H9 (cell line): ENCODE data around the gene LRP1. TPM values are rescaled to one million over a fixed set of nuclear protein-coding genes. Genes with fewer than 3 reads are reported as not detected.
A peak's percentile ranks its signal among the peaks of the same experiment; 100 is the strongest.

Experiments used
- DNase-seq: peaks from one replicate; pipeline ENCODE4 v3.0.0-alpha.2; 2017
- H2AFZ ChIP-seq: one replicate; pipeline ENCODE4 v1.6.1; 2013; ENCODE audit warnings: mild to moderate bottlenecking, low read length, control low read depth, moderate library complexity
- H2AK5ac ChIP-seq: 2 replicates; pipeline ENCODE4 v1.6.1; 2013; ENCODE audit warnings: low read length, control low read depth, mixed read lengths; ENCODE audit not compliant: insufficient read length
- H2BK120ac ChIP-seq: one replicate; pipeline ENCODE4 v1.6.1; 2013; ENCODE audit warnings: low read depth, mild to moderate bottlenecking, low read length, control low read depth, inconsistent platforms; ENCODE audit not compliant: poor library complexity, severe bottlenecking
- H2BK12ac ChIP-seq: 2 replicates; pipeline ENCODE4 v1.6.1; 2013; ENCODE audit warnings: low read length, control low read depth, mixed read lengths, low read depth; ENCODE audit not compliant: insufficient read length
- H2BK15ac ChIP-seq: 2 replicates; pipeline ENCODE4 v1.6.1; 2013; ENCODE audit warnings: low read depth, low read length, control low read depth
- H2BK20ac ChIP-seq: one replicate; pipeline ENCODE4 v1.6.1; 2013; ENCODE audit warnings: low read depth, mild to moderate bottlenecking, low read length, control low read depth, inconsistent platforms; ENCODE audit not compliant: poor library complexity, severe bottlenecking
- H2BK5ac ChIP-seq: 2 replicates; pipeline ENCODE4 v1.6.1; 2013; ENCODE audit warnings: low read length, control low read depth, mixed read lengths; ENCODE audit not compliant: insufficient read length
- H3K14ac ChIP-seq: 2 replicates; pipeline ENCODE4 v1.6.1; 2013; ENCODE audit warnings: low read length, control low read depth; ENCODE audit not compliant: insufficient read depth
- H3K18ac ChIP-seq: 2 replicates; pipeline ENCODE4 v1.6.1; 2013; ENCODE audit warnings: low read depth, mild to moderate bottlenecking, mixed read lengths, low read length, control low read depth; ENCODE audit not compliant: insufficient read length
- H3K23ac ChIP-seq: 2 replicates; pipeline ENCODE4 v1.6.1; 2013; ENCODE audit warnings: low read length, control low read depth, mixed read lengths, low read depth; ENCODE audit not compliant: insufficient read length
- H3K23me2 ChIP-seq: 2 replicates; pipeline ENCODE4 v1.6.1; 2013; ENCODE audit warnings: low read depth, mild to moderate bottlenecking, mixed read lengths, low read length, control low read depth; ENCODE audit not compliant: insufficient read length, poor library complexity, severe bottlenecking
- H3K27ac ChIP-seq: 2 replicates; pipeline ENCODE4 v1.5.1; 2013; ENCODE audit warnings: low read length, control low read depth, mixed read lengths, low read depth; ENCODE audit not compliant: insufficient read length
- H3K27me3 ChIP-seq: 2 replicates; pipeline ENCODE4 v1.6.1; 2013; ENCODE audit warnings: low read length, control low read depth, inconsistent platforms; ENCODE audit not compliant: insufficient read depth
- H3K4ac ChIP-seq: 2 replicates; pipeline ENCODE4 v1.6.1; 2013; ENCODE audit warnings: low read depth, mild to moderate bottlenecking, control low read depth, inconsistent platforms, low read length, moderate library complexity
- H3K4me1 ChIP-seq: 2 replicates; pipeline ENCODE4 v1.6.1; 2013; ENCODE audit warnings: low read length, control low read depth, inconsistent platforms; ENCODE audit not compliant: insufficient read depth
- H3K4me2 ChIP-seq: 2 replicates; pipeline ENCODE4 v1.6.1; 2013; ENCODE audit warnings: low read length, control low read depth, mixed read lengths; ENCODE audit not compliant: insufficient read length, insufficient read depth
- H3K56ac ChIP-seq: 2 replicates; pipeline ENCODE4 v1.6.1; 2013; ENCODE audit warnings: low read depth, mild to moderate bottlenecking, mixed read lengths, low read length, control low read depth; ENCODE audit not compliant: insufficient read length
- H3K79me1 ChIP-seq: 2 replicates; pipeline ENCODE4 v1.6.1; 2013; ENCODE audit warnings: low read depth, mild to moderate bottlenecking, moderate library complexity, low read length, control low read depth, inconsistent platforms; ENCODE audit not compliant: insufficient read depth, poor library complexity, severe bottlenecking
- H3K79me2 ChIP-seq: 2 replicates; pipeline ENCODE4 v1.6.1; 2013; ENCODE audit warnings: low read length, control low read depth, inconsistent platforms; ENCODE audit not compliant: insufficient read depth
- H3K9ac ChIP-seq: 2 replicates; pipeline ENCODE4 v1.6.1; 2013; ENCODE audit warnings: low read length, control low read depth, mixed read lengths; ENCODE audit not compliant: insufficient read length; ENCODE audit errors: extremely low read depth
- H3K9me3 ChIP-seq: one replicate; pipeline ENCODE4 v1.6.1; 2013; ENCODE audit warnings: low read depth, low read length, inconsistent platforms; ENCODE audit not compliant: control insufficient read depth
- H3T11ph ChIP-seq: one replicate; pipeline ENCODE4 v1.6.1; 2013; ENCODE audit warnings: mild to moderate bottlenecking, low read length, control low read depth, inconsistent platforms
- H4K20me1 ChIP-seq: one replicate; pipeline ENCODE4 v1.6.1; 2013; ENCODE audit not compliant: control insufficient read depth, insufficient read length, insufficient read depth
- H4K5ac ChIP-seq: 2 replicates; pipeline ENCODE4 v1.6.1; 2013; ENCODE audit warnings: low read depth, mild to moderate bottlenecking, mixed read lengths, low read length, control low read depth; ENCODE audit not compliant: insufficient read length
- H4K8ac ChIP-seq: replicated peaks from 2 replicates; pipeline ENCODE4 v1.6.1; 2013; ENCODE audit warnings: low read length, control low read depth, mixed read lengths, low read depth; ENCODE audit not compliant: insufficient read length
- H4K91ac ChIP-seq: 2 replicates; pipeline ENCODE4 v1.6.1; 2013; ENCODE audit warnings: low read depth, mild to moderate bottlenecking, moderate library complexity, mixed read lengths, low read length, control low read depth; ENCODE audit not compliant: insufficient read length
- H3K27ac Mint-ChIP-seq, 3 experiments: 2 replicates in 2 of 3; 3 replicates in 1 of 3; pipeline ENCODE4 v1.8.0; 2020 to 2021; ENCODE audit warnings: mixed read lengths in 3 of 3, mild to moderate bottlenecking in 1 of 3, moderate library complexity in 1 of 3
- H3K27me3 Mint-ChIP-seq: 2 replicates; pipeline ENCODE4 v1.8.0; 2021; ENCODE audit warnings: low read depth, mild to moderate bottlenecking, moderate library complexity, mixed read lengths
- H3K36me3 Mint-ChIP-seq, 3 experiments: 2 replicates in 2 of 3; 3 replicates in 1 of 3; pipeline ENCODE4 v1.8.0; 2020 to 2021; ENCODE audit warnings: low read depth in 3 of 3, mixed read lengths in 3 of 3; ENCODE audit not compliant: insufficient read depth in 1 of 3
- H3K4me1 Mint-ChIP-seq, 2 experiments: 2 replicates each; pipeline ENCODE4 v1.8.0; 2020; ENCODE audit warnings: mixed read lengths in 2 of 2
- H3K4me3 Mint-ChIP-seq, 2 experiments: 2 replicates in 1 of 2; 3 replicates in 1 of 2; pipeline ENCODE4 v1.8.0; 2020 to 2021; ENCODE audit warnings: mild to moderate bottlenecking in 2 of 2, mixed read lengths in 2 of 2, moderate library complexity in 1 of 2
- H3K9me3 Mint-ChIP-seq, 2 experiments: 2 replicates in 1 of 2; 3 replicates in 1 of 2; pipeline ENCODE4 v1.8.0; 2020; ENCODE audit warnings: mild to moderate bottlenecking in 2 of 2, mixed read lengths in 2 of 2, moderate library complexity in 1 of 2
- CTCF ChIP-seq: fragments of 200-600 bp; sonication (generic); conservative IDR thresholded peaks from 3 replicates; pipeline ENCODE4 v1.8.0; 2021; ENCODE audit warnings: antibody characterized with exemption, mild to moderate bottlenecking
- WGBS: extraction: QIAGEN DNeasy Blood & Tissue Kit; methylation state at CpG from one replicate; pipeline ENCODE4 v1.1.7; 2013; ENCODE audit warnings: missing lambda C conversion rate, low lambda C conversion rate, mixed read lengths; ENCODE audit not compliant: insufficient read length; ENCODE audit errors: extremely low coverage; 5-methylcytosine and 5-hydroxymethylcytosine counted together
- total RNA-seq: library from RNA; stranded (reverse); gene quantifications from 2 replicates; pipeline ENCODE4 v1.2.1, GENCODE V29; 2021

Gene LRP1
- total RNA-seq, 1 experiment from 2014 or later: 115 TPM

- Mint-ChIP-seq H3K4me3 (peak overlapping the region in 1 of 2 experiments; percentile 26; a peak in 1 of 5 replicates), H3K36me3 (peaks cover 44 to 91% (median 88%) of the 10 kb centered on the region in 3 experiments), H3K27ac (no peak overlapping the region; a peak in 2 of 7 replicates), H3K4me1 (no peaks in the 10 kb centered on the region), H3K27me3 (no peaks in the 10 kb centered on the region), H3K9me3 (no peaks in the 10 kb centered on the region)
- Histone ChIP-seq H3K56ac (no peak overlapping the region), H2BK12ac (no peak overlapping the region), H3K4me1 (no peaks in the 10 kb centered on the region), H3K23ac (no peak overlapping the region), H2AK5ac (no peak overlapping the region), H3K9ac (no peak overlapping the region), H3K9me3 (no peaks in the 10 kb centered on the region), H4K20me1 (no peaks in the 10 kb centered on the region), H2BK5ac (no peak overlapping the region), H3K4ac (no peak overlapping the region), H3K27ac (no peak overlapping the region), H3K27me3 (no peaks in the 10 kb centered on the region), H3K14ac (no peak overlapping the region), H3K79me1 (no peaks in the 10 kb centered on the region), H4K5ac (no peak overlapping the region), H3T11ph (no peak overlapping the region), H3K4me2 (no peak overlapping the region), H4K91ac (no peak overlapping the region), H3K23me2 (no peaks in the 10 kb centered on the region), H2BK15ac (no peak overlapping the region), H3K79me2 (no peaks in the 10 kb centered on the region), H4K8ac (no peak overlapping the region), H2BK20ac (no peak overlapping the region), H3K18ac (no peak overlapping the region), H2AFZ (no peak overlapping the region), H2BK120ac (no peak overlapping the region)
- no peak for DNase-seq
- TF ChIP-seq CTCF: no peak
- no CpG with 5 or more reads among the region's 19 CpGs for WGBS
Measured at GRCh38 chr12:57204454-57204853, 76.2 kb downstream of the LRP1 start.
